NCI-H226 (cell line): ENCODE data around the gene ARHGDIB.

Experiments
- DNase-seq: peaks from one replicate; pipeline ENCODE4 v3.0.0-alpha.2; 2015

Gene ARHGDIB

DNA sequence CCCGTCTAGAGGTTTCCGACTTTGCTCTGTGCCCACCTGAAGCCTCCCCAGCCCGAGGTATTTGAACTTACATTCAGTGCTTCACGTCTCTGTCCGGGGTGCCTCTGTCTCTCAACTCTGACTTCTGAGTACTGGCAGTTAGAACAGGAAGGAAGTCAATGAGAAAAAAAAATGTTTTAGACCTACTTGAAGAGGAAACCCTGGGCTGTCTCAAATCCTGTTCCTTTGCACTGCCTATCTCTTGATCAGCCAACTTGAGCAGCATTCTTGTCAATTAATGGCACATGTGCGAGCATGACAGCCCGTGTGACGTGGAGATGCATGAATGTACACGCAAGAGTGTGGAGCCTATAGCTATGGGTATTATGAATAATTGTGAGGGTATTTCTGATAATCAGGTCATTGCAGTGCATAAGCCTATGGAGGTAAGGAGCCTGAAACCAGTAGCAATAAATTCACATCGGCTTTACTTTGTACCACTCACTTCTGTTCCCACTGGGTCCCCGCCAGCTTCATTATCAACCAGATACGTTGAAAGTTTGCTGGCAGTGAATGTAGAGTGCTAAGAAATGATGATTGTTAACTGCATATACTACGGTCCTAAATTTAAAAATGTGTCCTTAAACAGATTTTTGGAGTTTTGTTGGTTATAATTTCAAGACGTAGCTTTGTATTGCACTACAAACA lies at the start of gene ARHGDIB:
TSS of gene ARHGDIB (minus strand) at position 136 of the 687 bp plus-strand sequence. CDS start 10,889 bp downstream, outside the sequence.
- peak; percentile 41 for DNase-seq

DNA sequence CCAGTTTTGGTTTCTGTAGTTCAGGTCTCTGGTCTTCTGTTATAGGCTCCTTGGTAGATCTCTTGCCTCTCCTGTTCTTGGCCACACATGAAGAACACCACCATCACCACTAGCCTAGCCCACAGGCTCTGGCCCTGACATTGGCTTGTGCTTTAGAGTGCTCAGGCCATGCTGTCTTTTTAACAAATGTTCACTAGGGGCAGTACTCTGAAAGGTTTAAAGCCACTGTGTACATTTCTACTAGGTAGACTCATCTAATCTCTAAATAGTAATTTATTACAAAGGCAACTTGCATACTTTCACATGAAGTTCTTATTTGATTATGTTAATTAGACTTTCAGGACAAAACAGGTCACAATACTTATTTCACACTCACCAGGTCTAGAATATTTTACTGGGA lies 49.8 kb upstream of the ARHGDIB start:
- no peak for DNase-seq

DNA sequence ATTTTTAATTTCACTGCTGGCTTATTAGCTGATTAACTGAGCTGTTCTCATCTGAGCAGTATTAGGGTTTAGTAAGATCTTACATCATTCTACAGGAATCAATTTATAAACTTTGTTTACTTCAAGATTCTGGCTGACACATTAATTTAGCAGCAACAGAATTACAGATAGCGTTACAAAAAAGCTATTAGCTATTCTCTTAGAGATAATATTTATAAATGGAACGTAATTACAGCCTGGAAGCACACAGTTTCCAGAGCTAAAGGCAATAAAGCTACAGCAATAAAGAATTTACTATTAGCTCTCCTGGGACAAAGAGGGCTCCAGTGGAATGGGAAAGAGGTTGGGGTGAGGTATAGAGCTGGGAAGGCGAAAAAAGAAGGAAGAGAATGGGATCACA lies 46.1 kb upstream of the ARHGDIB start:
- no peak for DNase-seq

DNA sequence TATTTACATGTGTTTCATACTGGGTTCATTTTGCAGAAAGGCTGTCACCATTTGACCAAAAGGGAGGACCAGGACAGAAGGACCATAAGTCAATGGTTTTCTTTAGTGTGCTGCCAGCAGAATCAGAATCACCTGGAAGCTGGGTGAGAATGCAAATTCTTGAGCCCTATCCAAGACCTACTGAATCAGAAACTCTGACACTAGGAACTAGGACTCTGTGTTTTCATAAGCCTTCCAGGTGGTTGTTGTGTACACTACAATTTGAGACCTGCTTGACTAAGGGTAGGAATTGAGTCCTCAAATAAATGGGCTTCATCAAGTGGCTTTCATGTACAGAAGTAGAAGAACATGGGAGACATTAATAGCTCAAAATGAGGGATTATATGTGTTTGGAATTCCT lies 43.7 kb upstream of the ARHGDIB start:
- DNase-seq = no peak

DNA sequence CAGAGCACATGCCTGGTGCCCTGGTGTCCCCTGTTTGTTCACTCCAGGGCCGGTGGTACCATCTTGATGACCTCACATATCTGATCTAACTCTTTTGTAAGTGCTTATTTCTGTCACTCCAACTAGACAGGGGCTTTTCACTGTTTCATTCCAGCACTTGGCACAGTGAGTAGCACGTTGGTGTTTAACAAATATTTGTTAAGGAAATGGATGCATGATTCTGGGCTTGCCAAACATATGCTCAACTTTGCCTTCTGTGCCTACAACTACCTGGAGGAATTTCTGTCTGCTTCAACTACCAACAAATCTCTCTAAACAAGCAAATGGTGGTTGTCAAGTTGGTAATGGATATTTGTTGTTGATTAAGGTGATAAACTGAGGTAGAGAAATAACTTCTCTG lies 43.0 kb upstream of the ARHGDIB start:
- DNase-seq = no peak

DNA sequence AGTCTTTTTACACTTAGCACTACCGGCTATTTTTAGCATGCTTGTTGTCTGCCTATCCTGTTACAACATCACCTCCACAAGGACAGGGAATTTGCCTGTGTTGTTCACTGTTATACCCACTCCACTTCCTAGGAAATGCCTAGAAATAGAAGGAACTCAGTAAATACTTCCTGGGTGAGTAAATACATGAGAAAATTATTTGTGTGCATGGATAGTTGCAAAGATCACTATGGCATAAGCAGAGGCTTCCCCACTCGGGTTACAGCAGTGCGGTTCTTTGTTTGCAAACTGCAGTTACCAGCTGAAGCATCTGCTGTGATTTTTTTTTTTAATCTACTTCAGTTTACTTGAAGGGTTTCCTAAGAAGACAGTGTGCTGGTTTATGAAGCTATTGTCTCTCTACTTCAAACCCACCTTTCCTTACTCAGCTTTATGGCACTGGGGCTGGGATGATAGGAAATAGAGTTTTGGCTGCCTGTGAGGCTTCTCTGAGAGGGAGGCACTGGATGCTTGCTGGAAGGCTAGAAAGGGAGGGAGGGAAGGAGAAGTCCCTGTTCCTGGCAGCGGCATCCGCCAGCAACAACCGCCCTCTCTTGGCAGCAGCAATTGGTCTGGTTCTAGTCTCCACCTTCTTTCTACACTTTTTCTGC lies 40.5 kb upstream of the ARHGDIB start:
- no peak for DNase-seq

DNA sequence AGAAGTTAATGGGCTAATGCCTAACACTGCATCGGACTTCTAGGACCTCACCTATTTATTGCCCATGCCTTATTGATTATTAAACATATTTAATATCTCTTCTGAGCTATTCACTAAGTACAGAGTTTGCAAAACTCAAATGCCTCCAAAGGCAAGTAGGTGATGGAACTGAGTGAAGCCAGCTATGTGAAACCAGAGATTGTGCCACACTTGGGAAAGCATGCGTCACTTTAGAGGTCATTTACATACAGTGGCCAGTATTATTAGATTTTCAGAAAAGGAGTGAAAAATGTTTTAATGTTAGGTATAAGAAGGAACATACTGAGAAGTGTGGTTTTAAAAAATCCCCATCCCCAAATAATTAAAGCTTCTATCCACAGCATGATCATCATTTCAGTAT lies 39.2 kb upstream of the ARHGDIB start:
- DNase-seq = no peak

DNA sequence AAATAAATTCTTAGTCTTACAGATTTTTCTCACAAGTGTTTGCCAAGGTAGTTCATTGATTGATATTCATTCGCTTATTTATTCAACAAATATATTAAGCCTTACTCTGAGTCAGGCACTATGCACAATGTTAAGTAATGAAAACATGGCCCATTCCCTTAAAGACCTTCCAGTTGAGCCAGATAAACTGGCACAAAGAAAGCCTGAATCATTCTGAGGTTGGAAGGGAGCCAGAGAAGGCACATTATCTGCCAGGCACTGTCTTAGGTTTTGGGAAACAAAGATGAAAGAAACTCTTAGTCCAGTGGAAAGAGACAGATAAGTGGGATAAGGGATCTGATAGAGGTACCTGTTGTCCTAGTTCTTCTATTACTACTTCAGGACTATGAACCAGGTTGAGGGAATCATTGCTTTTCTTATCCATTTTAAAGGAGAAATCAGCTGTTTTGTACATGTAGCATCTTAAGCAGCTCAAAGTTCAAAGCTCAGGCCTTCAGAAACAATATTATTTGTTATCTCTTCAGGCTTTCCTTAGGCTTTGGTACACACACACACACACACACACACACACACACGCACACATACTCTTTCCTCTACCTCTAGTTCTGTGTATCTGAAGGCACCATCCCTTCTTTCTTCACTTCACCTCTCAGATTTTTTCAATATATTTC lies 38.4 kb upstream of the ARHGDIB start:
- peak; percentile 40 for DNase-seq

DNA sequence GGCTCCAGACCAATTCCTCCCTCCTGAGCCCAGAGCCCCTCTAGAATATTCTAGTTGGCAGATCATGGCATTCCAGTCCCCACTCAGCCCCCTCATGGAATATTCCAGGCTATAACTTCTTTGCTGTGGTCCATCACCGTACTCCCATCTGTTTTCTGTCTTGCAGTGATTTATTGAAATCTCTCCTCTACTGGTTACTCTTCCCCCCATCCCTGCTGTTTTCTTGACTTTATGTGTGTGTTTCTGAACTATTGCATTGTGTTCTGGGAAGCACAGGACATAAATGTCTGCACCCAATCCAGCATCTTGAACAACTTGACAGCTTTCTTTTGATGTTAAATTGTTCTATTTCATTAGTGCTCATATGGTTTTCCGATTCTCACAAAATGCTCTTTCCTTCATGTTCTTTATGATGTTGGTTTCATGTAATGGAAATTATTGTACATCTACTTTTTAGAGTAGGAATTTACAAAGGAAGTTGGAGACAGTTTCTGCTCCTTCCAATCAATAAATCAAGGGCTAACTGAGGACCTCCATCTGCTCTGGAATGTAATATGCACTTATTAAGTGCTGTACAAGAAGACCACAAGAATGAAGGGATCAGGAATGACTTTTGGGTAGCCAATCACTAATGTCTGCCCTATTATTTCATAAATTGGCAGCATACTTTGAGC lies 37.8 kb upstream of the ARHGDIB start:
- DNase-seq = no peak

DNA sequence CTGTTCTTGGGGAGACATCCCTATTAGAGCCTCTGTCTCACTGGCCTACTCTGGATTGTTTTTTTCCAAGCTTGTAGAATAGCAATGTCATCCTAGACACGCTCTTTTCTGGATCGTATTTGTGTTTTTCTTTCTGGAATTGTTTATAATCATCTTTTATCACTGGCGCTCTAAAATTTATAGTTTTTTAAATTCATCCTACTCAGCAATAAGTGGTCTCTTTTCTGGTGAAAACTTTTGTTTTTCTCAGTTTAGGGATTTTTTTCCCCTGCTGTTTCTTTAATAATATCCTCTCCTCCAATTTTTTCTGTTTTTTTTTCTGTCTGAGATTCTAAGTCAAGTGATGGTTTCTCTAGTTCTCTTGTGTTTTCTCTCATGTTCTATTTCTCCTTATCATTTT lies 36.6 kb upstream of the ARHGDIB start:
- DNase-seq = no peak

DNA sequence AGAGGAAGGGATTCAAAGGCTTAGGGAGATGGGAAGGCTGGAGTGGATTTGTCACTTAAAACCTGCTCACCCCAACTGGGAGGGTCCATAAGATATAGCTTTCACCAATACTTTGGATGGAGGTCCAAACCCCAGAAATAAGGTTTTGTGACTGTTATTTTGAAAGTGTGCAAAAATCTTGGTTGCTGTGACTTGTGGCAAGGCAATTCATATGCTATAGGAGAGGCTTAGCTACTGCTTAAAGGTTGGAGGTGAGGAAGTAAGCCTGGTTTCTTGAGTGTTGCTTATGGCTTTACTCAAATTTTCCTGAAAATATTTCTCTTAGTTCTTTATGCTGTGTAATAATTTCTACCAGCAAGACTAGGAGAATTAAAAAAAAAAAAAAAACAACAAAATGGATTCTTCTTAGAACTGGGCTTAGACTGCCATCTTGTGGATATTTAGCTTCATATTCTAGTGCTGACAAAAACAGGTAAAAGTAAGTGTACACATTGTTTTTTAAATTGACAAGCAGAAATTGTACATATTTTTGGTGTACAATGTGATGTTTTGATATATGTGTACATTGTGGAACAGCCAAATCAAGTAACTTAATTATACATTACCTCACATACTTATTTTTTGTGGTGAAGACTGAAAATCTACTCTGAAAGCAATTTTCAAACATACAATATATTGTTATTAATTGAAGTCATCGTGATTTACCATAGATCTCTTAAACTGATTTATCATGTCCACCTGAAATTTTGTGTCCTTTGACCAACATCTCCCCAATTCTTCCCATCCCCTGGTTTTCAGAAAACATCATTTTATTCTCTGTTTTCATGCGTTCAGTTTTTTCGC lies 34.4 kb upstream of the ARHGDIB start:
- DNase-seq = peak; percentile 11

DNA sequence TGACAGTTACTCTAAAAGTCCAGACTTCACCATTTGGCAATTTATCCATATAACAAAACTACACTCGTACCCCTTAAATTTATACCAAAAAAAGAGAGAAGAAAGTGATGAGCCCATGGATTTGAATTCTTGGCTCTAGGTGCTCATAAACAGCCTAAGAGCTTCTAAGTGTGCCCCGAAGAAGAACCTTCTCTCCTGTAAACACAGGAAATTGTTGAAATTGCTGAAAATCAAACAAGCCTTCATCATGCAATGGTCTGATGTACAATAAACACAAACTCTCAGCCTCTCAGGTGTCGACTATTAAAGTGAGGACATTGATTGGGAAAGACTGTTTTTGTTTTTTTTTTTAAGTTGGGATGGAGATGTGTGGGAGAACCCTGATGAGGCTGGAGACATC lies 33.2 kb upstream of the ARHGDIB start:
- no peak for DNase-seq

DNA sequence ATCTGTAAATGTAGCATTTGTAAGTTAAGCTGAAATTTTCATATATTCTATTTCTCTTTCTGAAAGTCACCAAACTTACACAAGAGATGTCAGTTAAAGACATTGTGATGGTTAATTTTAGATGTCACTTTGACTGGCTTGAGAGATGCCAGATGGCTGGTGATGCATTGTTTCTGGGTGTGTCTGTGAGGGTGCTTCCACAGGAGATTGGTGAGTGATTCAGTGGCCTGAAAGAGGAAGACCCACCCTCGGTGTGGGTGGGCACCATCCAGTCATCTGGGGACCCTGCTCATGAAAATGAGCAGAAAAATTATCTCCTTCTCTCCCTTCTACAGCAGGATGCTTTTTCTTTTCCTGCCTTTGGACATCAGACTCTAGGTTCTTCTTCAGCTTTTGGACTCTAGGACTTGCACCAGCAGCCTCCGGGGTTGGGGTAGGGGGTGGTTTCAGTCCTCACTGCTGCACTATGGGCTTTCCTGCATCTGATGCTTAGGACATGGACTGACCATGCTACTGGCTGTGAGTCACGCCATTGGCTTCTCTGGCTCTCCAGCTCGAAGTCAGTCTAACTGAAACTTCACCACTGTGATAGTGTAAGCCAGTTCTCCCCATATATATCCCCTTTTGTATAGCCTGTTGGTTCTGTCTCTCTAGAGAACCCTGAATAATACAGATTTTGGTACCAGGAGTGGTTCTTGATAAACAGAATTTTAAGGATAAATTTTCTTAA lies 32.3 kb upstream of the ARHGDIB start:
- peak; percentile 34 for DNase-seq

DNA sequence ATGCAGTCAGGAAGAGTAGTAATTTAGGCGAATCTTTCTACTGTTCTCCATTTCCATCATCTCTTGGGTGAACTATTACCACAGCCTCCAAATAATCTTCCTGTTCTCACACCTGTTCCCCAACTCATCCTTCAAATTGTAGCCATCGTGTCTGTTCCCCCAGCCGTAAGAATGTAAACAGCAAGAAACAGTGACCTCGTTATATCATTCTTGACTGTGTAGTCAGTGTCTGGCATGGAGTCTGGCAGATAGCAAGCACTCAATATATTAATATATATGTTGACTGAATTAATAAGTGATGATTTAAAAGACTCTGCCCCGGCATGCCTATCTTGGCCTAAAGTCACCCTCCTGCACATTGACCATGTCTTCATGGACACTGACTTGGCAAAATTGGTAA lies 31.7 kb upstream of the ARHGDIB start:
- DNase-seq = no peak

DNA sequence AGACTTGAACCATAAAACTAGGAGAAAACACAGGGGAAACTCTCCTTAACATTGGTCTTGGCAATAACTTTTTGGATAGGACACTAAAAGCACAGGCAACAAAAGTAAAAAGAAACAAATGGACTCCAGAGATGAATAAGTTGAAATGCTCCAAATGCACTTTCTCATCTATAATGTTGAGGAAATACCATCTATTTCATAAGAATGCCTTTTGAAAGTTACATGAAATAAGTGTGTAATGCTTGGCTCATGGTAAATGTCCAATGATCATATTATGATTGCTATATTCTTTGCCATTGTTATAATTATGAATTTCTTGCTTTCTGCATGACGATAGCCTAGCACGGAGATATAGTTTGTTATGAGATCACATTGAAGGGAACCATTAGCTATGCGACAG lies 31.3 kb upstream of the ARHGDIB start:
- DNase-seq = no peak

DNA sequence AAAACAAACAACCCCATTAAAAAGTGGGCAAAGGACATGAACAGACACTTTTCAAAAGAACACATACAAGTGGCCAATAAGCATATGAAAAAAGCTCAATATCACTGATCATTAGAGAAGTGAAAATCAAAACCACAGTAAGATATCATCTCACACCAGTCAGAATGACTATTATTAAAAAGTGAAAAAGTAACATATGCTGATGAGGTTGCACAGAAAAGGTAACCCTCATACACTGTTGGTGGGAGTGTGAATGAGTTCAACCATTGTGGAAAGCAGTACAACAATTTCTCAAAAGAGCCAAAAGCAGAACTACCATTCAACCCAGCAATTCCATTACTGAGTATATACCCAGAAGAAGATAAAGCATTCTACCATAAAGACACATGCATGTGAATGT lies 29.7 kb upstream of the ARHGDIB start:
- DNase-seq = no peak

DNA sequence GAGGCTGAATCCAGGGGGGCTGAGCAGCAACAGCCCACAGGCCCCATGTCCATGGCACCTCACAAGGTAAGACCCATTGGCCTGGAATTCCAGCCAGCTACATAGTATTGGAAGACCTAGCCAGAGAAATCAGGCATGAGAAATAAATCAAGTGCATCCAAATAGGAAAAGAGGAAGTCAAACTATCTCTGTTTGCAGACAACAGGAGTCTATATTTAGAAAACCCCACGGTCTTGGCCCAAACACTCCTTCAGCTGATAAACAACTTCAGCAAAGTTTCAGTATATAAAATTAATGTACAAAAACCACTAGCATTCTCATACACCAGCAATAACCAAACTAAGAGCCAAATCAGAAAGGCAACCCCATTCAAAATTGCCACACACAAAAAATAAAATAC lies 28.4 kb upstream of the ARHGDIB start:
- no peak for DNase-seq

DNA sequence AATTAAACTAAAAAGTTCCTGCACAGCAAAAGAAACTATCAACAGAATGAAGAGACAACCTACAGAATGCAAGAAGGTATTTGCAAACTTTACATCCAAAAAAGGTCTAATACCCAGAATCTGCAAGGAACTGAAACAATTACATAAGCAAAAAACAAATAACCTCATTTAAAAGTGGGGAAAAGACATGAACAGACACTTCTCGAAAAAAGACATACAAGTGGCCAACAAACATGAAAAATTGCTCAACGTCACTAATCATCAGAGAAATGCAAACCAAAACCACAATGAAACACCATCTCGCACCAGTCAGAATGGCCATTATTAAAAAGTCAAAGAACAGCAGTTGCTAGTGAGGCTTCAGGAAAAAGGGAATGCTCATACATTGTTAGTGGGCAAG lies 26.6 kb upstream of the ARHGDIB start:
- no peak for DNase-seq

DNA sequence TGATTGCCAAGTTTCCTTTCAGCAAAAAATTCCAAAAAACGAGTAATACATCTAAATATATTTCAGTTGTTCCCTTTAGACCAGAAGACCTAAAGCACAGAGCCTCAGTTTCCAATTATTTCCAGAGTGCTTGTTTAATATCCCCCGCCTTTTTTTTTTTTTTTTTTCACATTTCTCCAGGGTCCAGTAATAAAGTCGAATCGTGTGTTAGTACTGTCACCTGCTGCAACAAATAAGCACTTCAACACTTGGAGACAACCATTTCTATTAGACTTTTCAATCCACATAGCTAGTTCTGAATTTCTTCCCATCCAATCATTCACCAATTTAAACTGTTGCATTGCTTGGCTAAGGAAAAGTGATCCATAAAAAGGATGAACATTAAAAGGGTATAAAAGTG lies 25.0 kb upstream of the ARHGDIB start:
- no peak for DNase-seq

DNA sequence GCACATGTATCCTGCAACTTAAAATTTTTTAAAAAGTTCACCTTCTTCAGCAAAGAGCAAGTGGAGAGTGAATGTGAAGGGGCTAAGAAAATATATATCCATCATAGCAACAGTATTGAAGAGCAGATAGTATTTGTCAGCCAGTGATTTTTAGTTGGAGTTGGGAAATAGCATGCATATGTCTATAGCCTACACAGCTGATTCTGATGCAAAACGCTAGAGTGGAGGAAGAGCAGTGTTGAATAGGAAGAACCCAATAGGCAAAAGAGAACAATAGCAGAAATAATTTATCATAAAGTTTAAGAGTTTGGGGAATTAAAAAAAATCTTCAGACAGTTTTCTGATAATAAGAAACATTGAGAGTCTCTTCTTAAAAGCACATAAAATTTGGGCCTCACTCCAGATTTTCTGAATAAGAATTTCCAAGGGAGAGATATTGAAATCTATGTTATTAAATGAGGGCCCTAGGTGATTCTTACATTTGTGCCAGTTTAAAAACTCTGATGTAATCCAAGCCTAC lies 23.4 kb upstream of the ARHGDIB start:
- no peak for DNase-seq

DNA sequence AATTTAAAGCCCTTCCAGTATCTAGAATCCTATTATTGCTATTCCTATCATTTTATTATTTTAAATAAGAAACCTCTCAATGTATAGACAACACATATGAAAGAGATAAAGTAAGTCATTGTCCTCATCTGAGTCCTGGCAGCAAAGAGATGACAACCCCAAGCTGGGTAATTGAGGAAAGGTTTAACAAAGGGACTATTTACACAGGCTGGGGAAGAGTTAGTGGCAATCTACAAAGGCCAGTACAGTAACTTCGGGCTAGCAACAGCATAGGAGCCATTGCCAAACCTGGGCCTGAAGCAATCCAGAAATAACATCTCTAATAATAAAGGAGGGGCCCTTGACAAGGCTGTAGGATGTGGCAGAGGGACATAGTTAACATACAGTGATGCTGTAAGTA lies 22.6 kb upstream of the ARHGDIB start:
- no peak for DNase-seq

DNA sequence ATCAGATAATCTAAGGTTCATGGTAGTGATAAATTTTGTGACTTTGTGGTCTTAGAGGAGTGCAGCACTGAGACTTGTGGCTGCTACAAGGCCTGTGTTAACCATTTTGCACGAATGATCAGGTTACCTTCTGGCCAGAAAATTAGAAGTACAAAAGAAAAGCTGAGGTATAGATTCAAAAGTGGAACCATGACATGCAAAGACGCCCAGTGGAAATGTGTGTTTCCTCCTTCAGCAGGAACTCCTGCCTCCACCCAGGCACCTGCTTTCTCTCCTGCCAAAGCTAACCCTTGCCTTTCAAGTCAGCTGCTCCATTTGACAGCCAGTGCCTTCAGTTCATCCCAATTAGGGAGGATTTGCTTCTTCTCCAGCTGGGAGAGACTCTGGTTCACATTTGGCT lies 21.6 kb upstream of the ARHGDIB start:
- DNase-seq = no peak
